HEK293 (cell line): ENCODE results near the gene NABP1.

Experiments
- CTCF ChIA-PET: fragments of 350-600 bp; formaldehyde crosslinking; extraction: SDS; loops from one replicate; lab custom pipeline; 2021; ENCODE audit warnings: antibody characterized with exemption; lab: Yijun Ruan, JAX
- POLR2A ChIA-PET: fragments of 300-600 bp; formaldehyde crosslinking; extraction: SDS; loops from one replicate; lab custom pipeline; 2020; ENCODE audit warnings: antibody characterized with exemption, inconsistent platforms; lab: Yijun Ruan, JAX
- H3K27ac ChIP-seq: fragments of 200-500 bp; sonication (Bioruptor generic); 2 replicates; pipeline ENCODE4 v1.5.1; 2014; ENCODE audit warnings: low read depth, low read length, control low read depth, inconsistent platforms; ENCODE audit errors: extremely low read depth
- H3K36me3 ChIP-seq, 2 experiments: fragments of 200-500 bp in 1 of 2; sonication (Bioruptor generic) in 1 of 2; 1 replicate in 1 of 2; 2 replicates in 1 of 2; pipeline ENCODE4 v1.5.1; 2014 to 2017; ENCODE audit warnings: inconsistent platforms in 2 of 2, low read length in 2 of 2; ENCODE audit not compliant: control insufficient read depth in 2 of 2, insufficient read depth in 1 of 2
- H3K4me1 ChIP-seq: fragments of 200-500 bp; sonication (Bioruptor generic); 2 replicates; pipeline ENCODE4 v1.5.1; 2014; ENCODE audit warnings: mild to moderate bottlenecking, low read length, inconsistent platforms; ENCODE audit not compliant: control insufficient read depth, insufficient read depth
- H3K4me3 ChIP-seq: 2 replicates; pipeline ENCODE4 v1.5.1; 2011; ENCODE audit warnings: low read depth, mild to moderate bottlenecking, control low read depth, low read length, moderate library complexity
- H3K9me3 ChIP-seq: fragments of 200-500 bp; sonication (Bioruptor generic); 2 replicates; pipeline ENCODE4 v1.5.1; 2014; ENCODE audit warnings: low read depth, low read length, inconsistent platforms; ENCODE audit not compliant: control insufficient read depth, insufficient read depth
- ZNF324 ChIP-seq: fragments of 450-650 bp; formaldehyde crosslinking; IDR thresholded peaks from 2 replicates; pipeline ENCODE4 v1.5.1; 2016; ENCODE audit warnings: missing biosample characterization, missing genetic modification characterization
- ZNF561 ChIP-seq: fragments of 450-650 bp; IDR thresholded peaks from 2 replicates; pipeline ENCODE4 v1.5.1; 2018; ENCODE audit warnings: missing biosample characterization, missing genetic modification characterization, borderline replicate concordance
- ZNF670 ChIP-seq: fragments of 450-650 bp; formaldehyde crosslinking; IDR thresholded peaks from 2 replicates; pipeline ENCODE4 v1.5.1; 2016; ENCODE audit warnings: missing biosample characterization, missing genetic modification characterization, low read depth
- TF ChIP-seq, protein P1 (sequence below): fragments of 450-650 bp; formaldehyde crosslinking; IDR thresholded peaks from 2 replicates; pipeline ENCODE4 v1.5.1; 2016; ENCODE audit warnings: missing biosample characterization, missing genetic modification characterization

Gene NABP1

DNA sequence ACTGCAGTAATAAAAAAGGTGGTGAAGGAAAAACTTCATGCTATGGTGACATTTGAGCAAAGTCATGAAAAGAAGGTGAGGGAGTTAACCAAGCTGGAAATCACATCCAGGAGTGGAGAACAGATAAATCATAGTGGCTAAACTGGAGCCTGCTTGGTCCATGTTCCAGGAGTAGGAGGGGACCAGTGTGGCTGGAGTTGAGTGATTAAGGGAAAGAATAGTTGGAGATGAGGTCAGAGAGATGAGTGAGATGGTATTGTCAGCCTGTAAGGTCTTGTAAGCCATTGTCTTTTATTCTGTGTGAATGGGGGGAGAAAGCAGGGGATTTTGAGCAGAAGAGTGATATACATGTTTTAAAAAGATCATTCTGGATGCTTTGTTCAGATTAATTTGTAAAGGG, 52.3 kb downstream of the NABP1 start:
- Histone ChIP-seq H3K4me1 (no peaks in the 10 kb centered on the region), H3K36me3 (no peaks in the 10 kb centered on the region), H3K4me3 (no peak overlapping the region), H3K9me3 (no peaks in the 10 kb centered on the region), H3K27ac (no peak overlapping the region)
- ChIA-PET POLR2A (no interaction called here), CTCF (no interaction called here)
- TF ChIP-seq ZNF561 (no peak), ZNF670 (tag by site-specific recombination) (no peak), ZNF324 (tag by site-specific recombination) (no peak)
- TF ChIP-seq, protein P1, sequence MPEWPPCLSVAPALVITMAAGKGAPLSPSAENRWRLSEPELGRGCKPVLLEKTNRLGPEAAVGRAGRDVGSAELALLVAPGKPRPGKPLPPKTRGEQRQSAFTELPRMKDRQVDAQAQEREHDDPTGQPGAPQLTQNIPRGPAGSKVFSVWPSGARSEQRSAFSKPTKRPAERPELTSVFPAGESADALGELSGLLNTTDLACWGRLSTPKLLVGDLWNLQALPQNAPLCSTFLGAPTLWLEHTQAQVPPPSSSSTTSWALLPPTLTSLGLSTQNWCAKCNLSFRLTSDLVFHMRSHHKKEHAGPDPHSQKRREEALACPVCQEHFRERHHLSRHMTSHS (tag by site-specific recombination): no peak
